CD8-positive, alpha-beta memory T cell (primary cell): ENCODE measurements around the gene ARRDC4. TPM values are rescaled to one million over a fixed set of nuclear protein-coding genes. Genes with fewer than 3 reads are reported as not detected.
"Not testable (repeated sequence)": the region's sequence is repeated elsewhere in the genome, so short reads cannot be mapped to it uniquely, and the experiment has no call there.

Experiments used
- CTCF ChIA-PET: fragments of 350-600 bp; sonication (Branson Sonifier 250); formaldehyde crosslinking; loops from one replicate; lab custom pipeline; 2021; ENCODE audit warnings: antibody characterized with exemption; lab: Charles Lee
- POLR2A ChIA-PET: fragments of 350-600 bp; sonication (Branson Sonifier 250); formaldehyde crosslinking; loops from one replicate; lab custom pipeline; 2021; ENCODE audit warnings: antibody characterized with exemption; lab: Charles Lee
- DNase-seq, 5 donors: peaks; one replicate each; pipeline versions ENCODE4 v3.0.0 to v3.0.0-alpha.2; 2020 to 2022; ENCODE audit warnings: mixed read lengths in 1 of 5
- H3K27ac ChIP-seq: one replicate; pipeline ENCODE4 v1.7.0; 2013; ENCODE audit warnings: low read depth, mild to moderate bottlenecking, low read length, moderate library complexity
- H3K27me3 ChIP-seq: 2 replicates; pipeline ENCODE4 v1.7.0; 2013; ENCODE audit warnings: low read length, mild to moderate bottlenecking; ENCODE audit not compliant: insufficient read depth, poor library complexity, severe bottlenecking
- H3K36me3 ChIP-seq: 2 replicates; pipeline ENCODE4 v1.7.0; 2013; ENCODE audit warnings: mild to moderate bottlenecking, low read length, moderate library complexity; ENCODE audit not compliant: insufficient read depth
- H3K4me1 ChIP-seq: 2 replicates; pipeline ENCODE4 v1.7.0; 2013; ENCODE audit warnings: mild to moderate bottlenecking, low read length, moderate library complexity; ENCODE audit not compliant: insufficient read depth
- H3K4me3 ChIP-seq: 2 replicates; pipeline ENCODE4 v1.7.0; 2013; ENCODE audit warnings: mild to moderate bottlenecking, low read length
- H3K9me3 ChIP-seq: 2 replicates; pipeline ENCODE4 v1.7.0; 2013; ENCODE audit warnings: mild to moderate bottlenecking, low read length
- H3K27ac Mint-ChIP-seq, 8 donors: one replicate each; pipeline ENCODE4 v1.8.0; 2020 to 2021; ENCODE audit warnings: mixed read lengths in 8 of 8, mild to moderate bottlenecking in 6 of 8, inconsistent platforms in 3 of 8, moderate library complexity in 3 of 8
- H3K27me3 Mint-ChIP-seq, 2 donors: one replicate each; pipeline ENCODE4 v1.8.0; 2020 to 2021; ENCODE audit warnings: mixed read lengths in 2 of 2, mild to moderate bottlenecking in 1 of 2, moderate library complexity in 1 of 2
- H3K36me3 Mint-ChIP-seq, 3 donors: one replicate each; pipeline ENCODE4 v1.8.0; 2020 to 2021; ENCODE audit warnings: mixed read lengths in 3 of 3, inconsistent platforms in 1 of 3, mild to moderate bottlenecking in 1 of 3
- H3K4me1 Mint-ChIP-seq, 3 donors: one replicate each; pipeline ENCODE4 v1.8.0; 2020 to 2021; ENCODE audit warnings: mixed read lengths in 3 of 3, inconsistent platforms in 1 of 3, mild to moderate bottlenecking in 1 of 3
- H3K4me3 Mint-ChIP-seq, 7 donors: one replicate each; pipeline ENCODE4 v1.8.0; 2020 to 2021; ENCODE audit warnings: mixed read lengths in 7 of 7, mild to moderate bottlenecking in 6 of 7, moderate library complexity in 4 of 7, inconsistent platforms in 2 of 7
- H3K9me3 Mint-ChIP-seq, 5 donors: one replicate each; pipeline ENCODE4 v1.8.0; 2020 to 2022; ENCODE audit warnings: mixed read lengths in 5 of 5, mild to moderate bottlenecking in 3 of 5, moderate library complexity in 2 of 5, inconsistent platforms in 1 of 5
- polyA plus RNA-seq: library from polyadenylated mRNA; unstranded; fragments of 300-500 nt; fragmentation: Illumina TruSeq; gene quantifications from one replicate; pipeline ENCODE4 v1.2.3, GENCODE V29; 2021
- total RNA-seq, 2 experiments: library from RNA; stranded (reverse); gene quantifications; one replicate each; pipeline ENCODE4 v1.2.3, GENCODE V29; 2021

The ARRDC4 gene
- total and polyA plus RNA-seq, 3 experiments from 2014 or later, result 0.31 to 0.78 (median 0.51) TPM

GRCh38 chr15:97981058-97981457, 20.6 kb downstream of the ARRDC4 start:
- no peaks in the 10 kb centered on the region for H3K4me1 Mint-ChIP-seq
- H3K9me3 Mint-ChIP-seq, result peaks cover 0 to 7% (median 3%) of the 10 kb centered on the region in 5 donors
- no peaks in the 10 kb centered on the region for H3K36me3 ChIP-seq
- H3K9me3 ChIP-seq, result no peaks in the 10 kb centered on the region
- H3K4me3 Mint-ChIP-seq, result no peak overlapping the region
- peaks cover 10% of the 10 kb centered on the region for H3K4me1 ChIP-seq
- CTCF ChIA-PET, result no interaction called here
- no peaks in the 10 kb centered on the region for H3K27me3 Mint-ChIP-seq
- POLR2A ChIA-PET, result no interaction called here
- no peak overlapping the region for H3K27ac ChIP-seq
- H3K27ac Mint-ChIP-seq, result no peak overlapping the region
- no peak overlapping the region for H3K4me3 ChIP-seq
- no peaks in the 10 kb centered on the region for H3K36me3 Mint-ChIP-seq
- no peaks in the 10 kb centered on the region for H3K27me3 ChIP-seq
- no peak for DNase-seq

- POLR2A ChIA-PET, result no interaction called here
- no peaks in the 10 kb centered on the region for H3K27me3 ChIP-seq
- peaks cover 0 to 5% (median 2%) of the 10 kb centered on the region in 3 donors for H3K36me3 Mint-ChIP-seq
- H3K27ac Mint-ChIP-seq, result no peak overlapping the region
- H3K4me1 ChIP-seq, result peaks cover 10% of the 10 kb centered on the region
- H3K4me3 ChIP-seq, result no peak overlapping the region
- CTCF ChIA-PET, result no interaction called here
- no peaks in the 10 kb centered on the region for H3K4me1 Mint-ChIP-seq
- H3K9me3 ChIP-seq, result no peaks in the 10 kb centered on the region
- H3K27ac ChIP-seq, result no peak overlapping the region
- peaks cover 2 to 12% (median 9%) of the 10 kb centered on the region in 5 donors for H3K9me3 Mint-ChIP-seq
- no peaks in the 10 kb centered on the region for H3K27me3 Mint-ChIP-seq
- no peaks in the 10 kb centered on the region for H3K36me3 ChIP-seq
- DNase-seq, result no peak
- H3K4me3 Mint-ChIP-seq, result no peak overlapping the region
Observed at GRCh38 chr15:97981758-97982157, 21.3 kb downstream of the ARRDC4 start.

GRCh38 chr15:97984157-97984556, 23.7 kb downstream of the ARRDC4 start:
- no peak overlapping the region for H3K27ac ChIP-seq
- H3K36me3 ChIP-seq, result no peaks in the 10 kb centered on the region
- no peak for DNase-seq
- H3K4me3 ChIP-seq, result no peak overlapping the region
- peaks cover 10% of the 10 kb centered on the region for H3K4me1 ChIP-seq
- H3K36me3 Mint-ChIP-seq, result peaks cover 0 to 5% (median 2%) of the 10 kb centered on the region in 3 donors
- H3K4me1 Mint-ChIP-seq, result no peaks in the 10 kb centered on the region
- H3K9me3 Mint-ChIP-seq, result peaks cover 5 to 15% (median 10%) of the 10 kb centered on the region in 5 donors
- no peaks in the 10 kb centered on the region for H3K9me3 ChIP-seq
- no peak overlapping the region for H3K4me3 Mint-ChIP-seq
- CTCF ChIA-PET, result interaction anchor here (0.7 kb wide), 1 partner anchor 14 kb away, joined by 3 read pairs; no protein-coding TSS in a partner anchor
- H3K27me3 Mint-ChIP-seq, result no peaks in the 10 kb centered on the region
- POLR2A ChIA-PET, result no interaction called here
- H3K27me3 ChIP-seq, result no peaks in the 10 kb centered on the region
- no peak overlapping the region for H3K27ac Mint-ChIP-seq

- H3K4me3 Mint-ChIP-seq, H3K27ac Mint-ChIP-seq, H3K4me1 ChIP-seq, CTCF ChIA-PET, H3K27me3 Mint-ChIP-seq, H3K9me3 ChIP-seq, DNase-seq, POLR2A ChIA-PET, H3K4me3 ChIP-seq, H3K36me3 ChIP-seq, H3K27ac ChIP-seq, H3K36me3 Mint-ChIP-seq, H3K4me1 Mint-ChIP-seq, H3K27me3 ChIP-seq: not testable (repeated sequence)
- H3K9me3 Mint-ChIP-seq, result peaks cover 5 to 15% (median 9%) of the 10 kb centered on the region in 5 donors
Observed at GRCh38 chr15:97985979-97986378, 25.5 kb downstream of the ARRDC4 start.

- no peak overlapping the region for H3K4me3 Mint-ChIP-seq
- Histone ChIP-seq H3K36me3 (no peaks in the 10 kb centered on the region), H3K4me3 (no peak overlapping the region), H3K9me3 (no peaks in the 10 kb centered on the region), H3K4me1 (peaks cover 3% of the 10 kb centered on the region), H3K27ac (no peak overlapping the region), H3K27me3 (no peaks in the 10 kb centered on the region)
- peaks cover 0 to 7% (median 3%) of the 10 kb centered on the region in 3 donors for H3K36me3 Mint-ChIP-seq
- CTCF ChIA-PET, result no interaction called here
- no peaks in the 10 kb centered on the region for H3K4me1 Mint-ChIP-seq
- no peak overlapping the region for H3K27ac Mint-ChIP-seq
- no peak for DNase-seq
- POLR2A ChIA-PET, result no interaction called here
- H3K27me3 Mint-ChIP-seq, result no peaks in the 10 kb centered on the region
- peaks cover 6 to 15% (median 9%) of the 10 kb centered on the region in 5 donors for H3K9me3 Mint-ChIP-seq
Observed at GRCh38 chr15:97986781-97987180, 26.3 kb downstream of the ARRDC4 start.

- ChIA-PET POLR2A (no interaction called here), CTCF (no interaction called here)
- H3K9me3 ChIP-seq, result no peaks in the 10 kb centered on the region
- no peak overlapping the region for H3K4me3 ChIP-seq
- Mint-ChIP-seq H3K9me3 (peaks cover 7 to 15% (median 10%) of the 10 kb centered on the region in 5 donors), H3K27me3 (no peaks in the 10 kb centered on the region), H3K4me1 (no peaks in the 10 kb centered on the region), H3K36me3 (peaks cover 0 to 9% (median 4%) of the 10 kb centered on the region in 3 donors), H3K27ac (no peak overlapping the region), H3K4me3 (no peak overlapping the region)
- H3K27ac ChIP-seq, result no peak overlapping the region
- DNase-seq, result no peak
- H3K36me3 ChIP-seq, result no peaks in the 10 kb centered on the region
- no peaks in the 10 kb centered on the region for H3K27me3 ChIP-seq
- H3K4me1 ChIP-seq, result no peaks in the 10 kb centered on the region
Observed at GRCh38 chr15:97989299-97989698, 28.8 kb downstream of the ARRDC4 start.

GRCh38 chr15:97991972-97992541, 31.6 kb downstream of the ARRDC4 start:
- Mint-ChIP-seq H3K27ac (no peak overlapping the region), H3K9me3 (peaks cover 3 to 9% (median 5%) of the 10 kb centered on the region in 5 donors), H3K36me3 (peaks cover 0 to 4% (median 2%) of the 10 kb centered on the region in 3 donors), H3K27me3 (no peaks in the 10 kb centered on the region), H3K4me1 (peaks cover 0 to 4% (median 4%) of the 10 kb centered on the region in 3 donors), H3K4me3 (no peak overlapping the region)
- Histone ChIP-seq H3K36me3 (no peaks in the 10 kb centered on the region), H3K27me3 (no peaks in the 10 kb centered on the region), H3K4me1 (peaks cover 7% of the 10 kb centered on the region), H3K9me3 (no peaks in the 10 kb centered on the region), H3K4me3 (no peak overlapping the region), H3K27ac (no peak overlapping the region)
- DNase-seq, result no peak
- ChIA-PET CTCF (no interaction called here), POLR2A (no interaction called here)

- Mint-ChIP-seq H3K4me3 (no peak overlapping the region), H3K27ac (no peak overlapping the region), H3K27me3 (no peaks in the 10 kb centered on the region), H3K4me1 (peaks cover 0 to 4% (median 4%) of the 10 kb centered on the region in 3 donors), H3K36me3 (peaks cover 0 to 4% (median 2%) of the 10 kb centered on the region in 3 donors), H3K9me3 (peaks cover 0 to 6% (median 3%) of the 10 kb centered on the region in 5 donors)
- Histone ChIP-seq H3K4me3 (no peak overlapping the region), H3K36me3 (no peaks in the 10 kb centered on the region), H3K9me3 (no peaks in the 10 kb centered on the region), H3K4me1 (peaks cover 7% of the 10 kb centered on the region), H3K27ac (no peak overlapping the region), H3K27me3 (no peaks in the 10 kb centered on the region)
- CTCF ChIA-PET, result no interaction called here
- POLR2A ChIA-PET, result no interaction called here
- no peak for DNase-seq
Observed at GRCh38 chr15:97992823-97993222, 32.3 kb downstream of the ARRDC4 start.
